HEK293T (cell line): ENCODE measurements around the gene COL4A4.

ENCODE experiments used
- CTCF ChIA-PET: fragments of 350-600 bp; formaldehyde crosslinking; extraction: SDS; loops from one replicate; lab custom pipeline; 2021; ENCODE audit warnings: antibody characterized with exemption, inconsistent platforms; lab: Yijun Ruan, JAX
- POLR2A ChIA-PET: fragments of 350-600 bp; formaldehyde crosslinking; extraction: SDS; loops from one replicate; lab custom pipeline; 2020; ENCODE audit warnings: antibody characterized with exemption, inconsistent platforms; lab: Yijun Ruan, JAX
- DNase-seq: peaks from one replicate; pipeline ENCODE4 v3.0.0; 2012; ENCODE audit warnings: mixed read lengths; ENCODE audit errors: extremely low spot score
- ARNT ChIP-seq: fragments of 450-650 bp; IDR thresholded peaks from 2 replicates; pipeline ENCODE4 v1.6.1; 2017; ENCODE audit warnings: mild to moderate bottlenecking
- BHLHE40 ChIP-seq: fragments of 450-650 bp; IDR thresholded peaks from 2 replicates; pipeline ENCODE4 v1.6.1; 2016; ENCODE audit warnings: mild to moderate bottlenecking, moderate library complexity, borderline replicate concordance
- CTBP1 ChIP-seq: fragments of 450-650 bp; IDR thresholded peaks from 2 replicates; pipeline ENCODE4 v1.6.1; 2016; ENCODE audit warnings: borderline replicate concordance
- ELF4 ChIP-seq: fragments of 450-650 bp; IDR thresholded peaks from 2 replicates; pipeline ENCODE4 v1.6.1; 2017; ENCODE audit warnings: antibody characterized with exemption
- FOXA1 ChIP-seq: fragments of 450-650 bp; IDR thresholded peaks from 2 replicates; pipeline ENCODE4 v1.6.1; 2016; ENCODE audit warnings: mild to moderate bottlenecking
- FOXK2 ChIP-seq: fragments of 450-650 bp; IDR thresholded peaks from 2 replicates; pipeline ENCODE4 v1.6.1; 2016; ENCODE audit warnings: mild to moderate bottlenecking
- FOXM1 ChIP-seq: fragments of 450-650 bp; IDR thresholded peaks from 2 replicates; pipeline ENCODE4 v1.6.1; 2017; ENCODE audit warnings: mild to moderate bottlenecking, borderline replicate concordance
- HDGF ChIP-seq: fragments of 450-650 bp; IDR thresholded peaks from 2 replicates; pipeline ENCODE4 v1.6.1; 2017; ENCODE audit warnings: antibody characterized with exemption, borderline replicate concordance
- L3MBTL2 ChIP-seq: fragments of 450-650 bp; conservative IDR thresholded peaks from 2 replicates; pipeline ENCODE4 v1.6.1; 2016; ENCODE audit warnings: mild to moderate bottlenecking
- LEF1 ChIP-seq: fragments of 450-650 bp; IDR thresholded peaks from 2 replicates; pipeline ENCODE4 v1.6.1; 2017; ENCODE audit warnings: mild to moderate bottlenecking, borderline replicate concordance
- NFRKB ChIP-seq: fragments of 450-650 bp; IDR thresholded peaks from 2 replicates; pipeline ENCODE4 v1.6.1; 2016; ENCODE audit warnings: mild to moderate bottlenecking, moderate library complexity
- SP1 ChIP-seq: fragments of 450-650 bp; IDR thresholded peaks from 2 replicates; pipeline ENCODE4 v1.6.1; 2017
- SUZ12 ChIP-seq: fragments of 450-650 bp; IDR thresholded peaks from 2 replicates; pipeline ENCODE4 v1.6.1; 2016; ENCODE audit warnings: mild to moderate bottlenecking
- TARDBP ChIP-seq: fragments of 450-650 bp; IDR thresholded peaks from 2 replicates; pipeline ENCODE4 v1.6.1; 2016
- ZNF384 ChIP-seq: fragments of 450-650 bp; IDR thresholded peaks from 2 replicates; pipeline ENCODE4 v1.6.1; 2016
- TF ChIP-seq, protein P1 (sequence below): fragments of 450-650 bp; IDR thresholded peaks from 2 replicates; pipeline ENCODE4 v1.6.1; 2016

COL4A4 gene

DNA sequence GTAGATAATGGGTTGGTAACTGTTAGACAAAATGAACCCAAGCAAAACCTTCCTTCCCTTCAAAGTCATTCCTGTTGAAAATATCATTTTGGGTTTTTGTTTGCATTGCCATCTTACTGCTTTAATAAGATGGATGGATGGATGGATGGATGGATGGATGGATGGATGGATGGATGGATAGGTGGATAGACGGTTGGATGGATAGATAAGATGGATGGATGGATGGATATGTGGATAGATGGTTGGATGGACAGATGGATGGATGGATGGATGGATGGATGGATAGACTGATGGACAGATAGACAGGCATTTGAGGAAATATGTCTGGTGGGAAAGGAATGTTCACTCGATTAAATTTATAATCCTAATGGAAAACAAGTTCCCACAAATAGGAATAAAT is 133.2 kb downstream of the COL4A4 start:
- no peak for TF ChIP-seq FOXA1
- TF ChIP-seq NFRKB, result no peak
- no peak for TF ChIP-seq FOXK2
- TF ChIP-seq, protein P1, sequence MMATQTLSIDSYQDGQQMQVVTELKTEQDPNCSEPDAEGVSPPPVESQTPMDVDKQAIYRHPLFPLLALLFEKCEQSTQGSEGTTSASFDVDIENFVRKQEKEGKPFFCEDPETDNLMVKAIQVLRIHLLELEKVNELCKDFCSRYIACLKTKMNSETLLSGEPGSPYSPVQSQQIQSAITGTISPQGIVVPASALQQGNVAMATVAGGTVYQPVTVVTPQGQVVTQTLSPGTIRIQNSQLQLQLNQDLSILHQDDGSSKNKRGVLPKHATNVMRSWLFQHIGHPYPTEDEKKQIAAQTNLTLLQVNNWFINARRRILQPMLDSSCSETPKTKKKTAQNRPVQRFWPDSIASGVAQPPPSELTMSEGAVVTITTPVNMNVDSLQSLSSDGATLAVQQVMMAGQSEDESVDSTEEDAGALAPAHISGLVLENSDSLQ, result no peak
- TF ChIP-seq ELF4, result no peak
- TF ChIP-seq HDGF, result no peak
- TF ChIP-seq CTBP1, result no peak
- no peak for TF ChIP-seq ZNF384
- no peak for DNase-seq
- ChIA-PET CTCF (no interaction called here), POLR2A (interaction anchor here (0.6 kb wide), 1 partner anchor 397 kb away, joined by 3 read pairs; no protein-coding TSS in a partner anchor)

DNA sequence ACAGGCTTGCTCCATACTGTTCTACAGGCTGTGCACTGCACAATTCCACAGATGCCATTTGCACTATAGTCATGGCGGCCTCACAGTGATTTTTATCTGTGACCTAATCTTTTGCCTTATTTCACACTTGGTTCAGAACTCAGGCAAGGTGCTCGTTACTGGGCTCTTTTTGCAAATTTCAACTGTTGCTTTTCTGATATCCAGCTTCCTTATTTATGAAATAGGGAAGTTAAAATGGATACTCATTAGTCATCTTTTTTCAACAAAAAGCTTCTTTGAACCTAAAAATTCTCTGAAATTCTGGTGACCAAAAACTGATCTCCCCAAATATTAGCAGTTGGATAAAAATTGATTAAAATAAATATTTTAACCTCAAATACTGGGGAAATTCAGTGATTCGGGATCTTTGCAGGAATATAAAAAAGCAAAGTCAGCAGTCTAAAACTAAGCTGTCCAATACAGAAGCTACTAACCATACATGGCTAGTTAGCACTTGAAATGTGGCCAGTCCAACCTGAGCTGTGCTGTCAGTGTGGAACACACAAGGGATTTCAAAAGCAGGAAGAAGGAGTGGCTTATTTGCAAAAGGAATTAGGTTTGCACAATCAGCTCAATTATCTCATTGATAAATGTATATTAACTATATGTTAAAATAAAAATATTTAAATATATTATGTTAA is 134.4 kb downstream of the COL4A4 start:
- TF ChIP-seq SP1 (no peak), FOXK2 (no peak), FOXA1 (no peak), ZNF384 (no peak), HDGF (no peak), CTBP1 (no peak), L3MBTL2 (no peak), ELF4 (no peak), FOXM1 (no peak), NFRKB (no peak), ARNT (no peak), TARDBP (no peak), BHLHE40 (no peak), LEF1 (no peak), SUZ12 (no peak)
- TF ChIP-seq, protein P1, result no peak
- CTCF ChIA-PET, result no interaction called here
- POLR2A ChIA-PET, result no interaction called here
- no peak for DNase-seq

DNA sequence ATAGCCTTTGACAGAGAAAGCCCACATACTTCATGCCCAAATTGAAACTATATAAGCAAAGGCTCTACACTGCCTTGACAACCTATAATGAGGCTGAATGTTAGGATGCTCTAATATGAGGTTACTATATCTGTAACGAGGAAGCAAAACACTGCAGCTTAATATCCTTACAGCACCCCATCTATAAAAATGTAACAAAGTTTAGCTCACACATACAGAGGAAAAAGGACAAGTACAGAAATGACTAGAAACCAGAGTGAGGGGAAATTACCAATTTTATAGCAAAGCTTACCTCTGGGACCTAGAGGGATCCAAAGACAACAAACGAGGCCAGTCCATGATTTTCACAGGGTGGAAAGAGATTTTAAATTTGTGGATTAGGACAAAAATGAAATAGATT is 138.5 kb downstream of the COL4A4 start:
- no peak for DNase-seq
- POLR2A ChIA-PET, result no interaction called here
- CTCF ChIA-PET, result no interaction called here
- no peak for TF ChIP-seq SP1

DNA sequence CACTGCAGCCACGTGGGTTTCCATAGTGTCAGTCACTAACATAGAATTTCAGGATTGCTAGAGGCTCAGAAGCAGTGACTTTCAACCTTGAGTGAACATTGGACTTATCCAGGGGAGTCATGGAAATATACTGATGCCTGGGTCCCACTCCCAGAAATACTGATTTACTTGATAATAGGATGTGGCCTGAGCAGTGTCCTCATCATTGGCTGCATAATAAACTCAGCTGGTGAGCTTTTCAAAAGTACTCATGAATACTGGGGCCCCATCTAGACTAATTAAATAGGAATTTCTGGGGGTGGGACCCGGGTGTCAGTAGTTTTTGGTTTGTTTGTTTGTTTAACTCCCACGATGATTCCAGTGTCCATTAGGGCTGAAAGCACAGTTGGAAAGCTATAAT is 141.4 kb downstream of the COL4A4 start:
- no peak for DNase-seq
- ChIA-PET POLR2A (no interaction called here), CTCF (interaction anchor here (1.4 kb wide), 1 partner anchor 11 kb away, joined by 3 read pairs; no protein-coding TSS in a partner anchor)
- TF ChIP-seq, protein P1, result no peak
- no peak for TF ChIP-seq TARDBP
- no peak for TF ChIP-seq LEF1
- no peak for TF ChIP-seq L3MBTL2
- TF ChIP-seq HDGF, result no peak
- TF ChIP-seq ZNF384, result no peak
- TF ChIP-seq BHLHE40, result no peak
- no peak for TF ChIP-seq FOXK2
- no peak for TF ChIP-seq SP1
- no peak for TF ChIP-seq SUZ12
- no peak for TF ChIP-seq FOXM1
- no peak for TF ChIP-seq CTBP1
- no peak for TF ChIP-seq ELF4
- TF ChIP-seq NFRKB, result no peak
- TF ChIP-seq FOXA1, result no peak
- TF ChIP-seq ARNT, result no peak

DNA sequence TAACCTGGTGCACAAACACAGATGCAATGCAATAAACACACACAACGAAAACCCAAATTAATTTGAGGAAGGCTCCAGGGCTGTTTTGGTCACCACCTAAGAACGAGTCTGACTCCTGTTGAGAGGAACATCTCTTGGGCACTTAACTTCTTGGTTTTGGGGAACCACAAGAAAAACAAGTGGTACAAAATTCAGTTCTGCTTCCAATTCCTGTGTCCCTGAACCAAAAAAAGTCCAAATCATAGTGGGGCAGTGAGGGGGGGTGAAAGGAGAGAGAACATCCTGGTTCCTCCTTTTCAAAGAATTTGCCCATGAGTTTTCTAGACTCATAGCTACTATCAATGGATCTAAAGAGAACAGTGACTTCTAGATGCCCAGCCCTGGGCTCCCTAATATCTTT is 143.6 kb downstream of the COL4A4 start:
- CTCF ChIA-PET, result no interaction called here
- no peak for TF ChIP-seq L3MBTL2
- TF ChIP-seq LEF1, result no peak
- TF ChIP-seq ARNT, result no peak
- TF ChIP-seq ELF4, result no peak
- TF ChIP-seq SP1, result no peak
- no peak for TF ChIP-seq FOXM1
- no peak for TF ChIP-seq CTBP1
- no peak for TF ChIP-seq BHLHE40
- POLR2A ChIA-PET, result no interaction called here
- no peak for DNase-seq

DNA sequence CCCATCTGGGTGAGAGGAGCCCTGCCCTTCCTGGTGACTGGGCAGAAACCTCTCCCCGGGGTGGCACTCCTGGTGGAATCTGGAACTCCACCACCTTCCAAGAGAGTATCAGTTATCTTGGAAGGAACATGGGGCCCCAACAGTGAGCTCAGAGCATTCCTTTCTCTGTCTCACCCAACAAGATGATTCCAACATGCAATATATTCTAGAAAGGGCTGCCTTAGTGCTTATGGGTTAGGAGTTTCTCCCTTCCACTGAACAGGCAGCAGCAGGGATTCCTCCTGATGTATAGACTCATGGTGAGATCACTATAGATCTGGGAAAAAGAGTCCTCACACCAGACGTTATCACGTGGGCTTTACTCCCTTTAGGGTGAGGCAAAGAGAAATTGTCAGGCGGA is 147.1 kb downstream of the COL4A4 start:
- POLR2A ChIA-PET, result no interaction called here
- no peak for DNase-seq
- CTCF ChIA-PET, result no interaction called here
- TF ChIP-seq HDGF (no peak), FOXK2 (no peak), ELF4 (no peak), FOXA1 (no peak), L3MBTL2 (no peak), TARDBP (no peak), SUZ12 (no peak), FOXM1 (no peak), CTBP1 (no peak), LEF1 (no peak), BHLHE40 (no peak), ZNF384 (no peak), ARNT (no peak), NFRKB (no peak), SP1 (no peak)
- TF ChIP-seq, protein P1, result no peak
